Tibial nerve (tissue), 3 donors: Measurements from ENCODE around the gene PLEKHG5.

Experiments used
- CTCF ChIP-seq, 5 experiments: fragments of 200-600 bp in 3 of 5; fragments of 450-650 bp in 2 of 5; sonication (generic) in 3 of 5; IDR thresholded peaks; one replicate each; pipeline ENCODE4 v1.5.1; 2016 to 2019; ENCODE audit warnings: antibody characterized with exemption in 5 of 5, mild to moderate bottlenecking in 3 of 5, moderate library complexity in 2 of 5
- POLR2A ChIP-seq, 2 donors: fragments of 450-650 bp; IDR thresholded peaks; one replicate each; pipeline ENCODE4 v1.6.1; 2017; ENCODE audit warnings: antibody characterized with exemption in 2 of 2, mild to moderate bottlenecking in 2 of 2, moderate library complexity in 2 of 2

DNA sequence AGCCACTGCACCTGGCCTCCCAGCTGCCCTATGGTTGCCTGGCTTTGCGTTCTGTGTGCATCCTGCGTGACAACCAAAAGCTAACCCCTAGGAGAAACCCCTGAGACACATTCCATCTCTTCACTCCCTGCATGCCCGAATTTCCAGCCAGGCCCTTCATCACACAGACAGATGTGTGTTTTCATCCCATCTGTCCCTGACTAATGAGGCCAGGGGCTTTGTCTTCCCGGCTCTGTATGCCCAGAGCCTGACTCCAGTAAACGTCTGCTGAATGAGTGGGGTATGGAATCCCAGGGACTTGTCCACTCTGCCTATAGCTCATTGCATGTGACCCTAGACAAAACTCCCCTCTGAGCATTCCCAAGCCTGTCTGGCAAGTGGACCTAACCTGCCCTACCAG is 57.3 kb downstream of the PLEKHG5 start:
- TF ChIP-seq CTCF (IDR thresholded peaks at IDR 0.05) (no peak), POLR2A (IDR thresholded peaks at IDR 0.05) (no peak)
